BE2C (cell line): ENCODE data around the gene AMER2.

Experiments used
- DNase-seq: peaks from one replicate; pipeline ENCODE4 v3.0.0-alpha.2; 2020
- H3K27me3 ChIP-seq: fragments of 250-450 bp; sonication (Bioruptor Pico); 2 replicates; pipeline ENCODE4 v1.5.1; 2020; ENCODE audit warnings: mild to moderate bottlenecking
- H3K36me3 ChIP-seq: fragments of 250-450 bp; sonication (Bioruptor Pico); 2 replicates; pipeline ENCODE4 v1.5.1; 2020; ENCODE audit warnings: mild to moderate bottlenecking
- H3K4me1 ChIP-seq: fragments of 250-450 bp; sonication (Bioruptor Pico); 2 replicates; pipeline ENCODE4 v1.5.1; 2020
- H3K4me3 ChIP-seq: 2 replicates; pipeline ENCODE4 v1.5.1; 2011; ENCODE audit warnings: low read depth, low read length
- H3K9me3 ChIP-seq: fragments of 250-450 bp; sonication (Bioruptor Pico); 2 replicates; pipeline ENCODE4 v1.5.1; 2020
- CTCF ChIP-seq: IDR thresholded peaks from 2 replicates; pipeline ENCODE4 v1.5.1; 2012; ENCODE audit warnings: mild to moderate bottlenecking, low read depth, low read length

Gene AMER2

GRCh38 chr13:25198647-25199046 lies 26.6 kb upstream of the AMER2 start:
- Histone ChIP-seq H3K36me3 (no peaks in the 10 kb centered on the region), H3K27me3 (no peaks in the 10 kb centered on the region; the same call in 1 of the 2 replicates), H3K4me3 (no peak overlapping the region), H3K4me1 (no peaks in the 10 kb centered on the region), H3K9me3 (no peaks in the 10 kb centered on the region)
- no peak for DNase-seq
- no peak for TF ChIP-seq CTCF

GRCh38 chr13:25196971-25197370 lies 24.9 kb upstream of the AMER2 start:
- TF ChIP-seq CTCF, result no peak
- Histone ChIP-seq H3K36me3 (no peaks in the 10 kb centered on the region), H3K4me3 (no peak overlapping the region), H3K4me1 (no peaks in the 10 kb centered on the region), H3K9me3 (no peaks in the 10 kb centered on the region), H3K27me3 (no peaks in the 10 kb centered on the region)
- no peak for DNase-seq

- Histone ChIP-seq H3K27me3 (peaks cover 3% of the 10 kb centered on the region; the same call in 1 of the 2 replicates), H3K9me3 (no peaks in the 10 kb centered on the region), H3K4me1 (no peaks in the 10 kb centered on the region), H3K4me3 (no peak overlapping the region), H3K36me3 (no peaks in the 10 kb centered on the region)
- DNase-seq, result no peak
- TF ChIP-seq CTCF, result no peak
Observed at GRCh38 chr13:25192936-25193335, 20.8 kb upstream of the AMER2 start.

GRCh38 chr13:25192489-25192888 lies 20.4 kb upstream of the AMER2 start:
- peaks cover 7% of the 10 kb centered on the region for H3K27me3 ChIP-seq

GRCh38 chr13:25192052-25192451 lies 20.0 kb upstream of the AMER2 start:
- Histone ChIP-seq H3K4me1 (no peaks in the 10 kb centered on the region), H3K9me3 (no peaks in the 10 kb centered on the region), H3K4me3 (no peak overlapping the region), H3K36me3 (no peaks in the 10 kb centered on the region), H3K27me3 (peaks cover 9% of the 10 kb centered on the region)
- no peak for DNase-seq
- TF ChIP-seq CTCF, result no peak

More at GRCh38 chr13:25192489-25192888, 20.4 kb upstream of the AMER2 start:
- Histone ChIP-seq H3K4me3 (no peak overlapping the region), H3K36me3 (no peaks in the 10 kb centered on the region), H3K9me3 (no peaks in the 10 kb centered on the region), H3K4me1 (no peaks in the 10 kb centered on the region)
- no peak for DNase-seq
- TF ChIP-seq CTCF, result no peak

GRCh38 chr13:25190771-25191170 lies 18.7 kb upstream of the AMER2 start:
- H3K4me3 ChIP-seq, result no peak overlapping the region
- no peaks in the 10 kb centered on the region for H3K9me3 ChIP-seq
- no peak for TF ChIP-seq CTCF
- H3K36me3 ChIP-seq, result no peaks in the 10 kb centered on the region
- DNase-seq, result no peak
- H3K27me3 ChIP-seq, result peaks cover 16% of the 10 kb centered on the region
- no peaks in the 10 kb centered on the region for H3K4me1 ChIP-seq
